Endodermal cell (in vitro differentiated cells): Measurements from ENCODE around the gene PITHD1. TPM values are rescaled to one million over a fixed set of nuclear protein-coding genes. Genes with fewer than 3 reads are reported as not detected.

Experiments
- DNase-seq: peaks from one replicate; pipeline ENCODE4 v3.0.0-alpha.2; 2017
- H3K27ac ChIP-seq: 2 replicates; pipeline ENCODE4 v1.5.1; 2013; ENCODE audit warnings: mild to moderate bottlenecking, low read depth, low read length, moderate library complexity
- H3K27me3 ChIP-seq: 2 replicates; pipeline ENCODE4 v1.6.1; 2013; ENCODE audit warnings: mild to moderate bottlenecking, low read length, moderate library complexity; ENCODE audit not compliant: insufficient read depth, control insufficient read depth, poor library complexity, severe bottlenecking
- H3K36me3 ChIP-seq: 2 replicates; pipeline ENCODE4 v1.7.0; 2013; ENCODE audit warnings: mild to moderate bottlenecking, low read length, moderate library complexity; ENCODE audit not compliant: control insufficient read depth, insufficient read depth
- H3K4me1 ChIP-seq: one replicate; pipeline ENCODE4 v1.7.0; 2013; ENCODE audit warnings: low read length; ENCODE audit not compliant: control insufficient read depth, insufficient read depth
- H3K4me3 ChIP-seq: 2 replicates; pipeline ENCODE4 v1.5.1; 2013; ENCODE audit warnings: mild to moderate bottlenecking, low read length, moderate library complexity
- H3K9ac ChIP-seq: 2 replicates; pipeline ENCODE4 v1.6.1; 2013; ENCODE audit warnings: mild to moderate bottlenecking, low read length, moderate library complexity; ENCODE audit not compliant: poor library complexity, severe bottlenecking; ENCODE audit errors: extremely low read depth
- H3K9me3 ChIP-seq: 2 replicates; pipeline ENCODE4 v1.6.1; 2013; ENCODE audit warnings: mild to moderate bottlenecking, low read length, moderate library complexity; ENCODE audit not compliant: control insufficient read depth
- H3K27ac Mint-ChIP-seq: 2 replicates; pipeline ENCODE4 v1.8.0; 2020; ENCODE audit warnings: mixed read lengths
- H3K27me3 Mint-ChIP-seq: 2 replicates; pipeline ENCODE4 v1.8.0; 2021; ENCODE audit warnings: mild to moderate bottlenecking, mixed read lengths; ENCODE audit not compliant: insufficient read depth
- H3K36me3 Mint-ChIP-seq: 2 replicates; pipeline ENCODE4 v1.8.0; 2020; ENCODE audit warnings: low read depth, mixed read lengths
- H3K4me1 Mint-ChIP-seq: 2 replicates; pipeline ENCODE4 v1.8.0; 2020; ENCODE audit warnings: mixed read lengths
- H3K4me3 Mint-ChIP-seq: 2 replicates; pipeline ENCODE4 v1.8.0; 2020; ENCODE audit warnings: mild to moderate bottlenecking, moderate library complexity, mixed read lengths
- H3K9me3 Mint-ChIP-seq: 2 replicates; pipeline ENCODE4 v1.8.0; 2020; ENCODE audit warnings: mild to moderate bottlenecking, mixed read lengths
- CTCF ChIP-seq: fragments of 200-600 bp; sonication (generic); conservative IDR thresholded peaks from 2 replicates; pipeline ENCODE4 v1.5.0; 2021; ENCODE audit warnings: antibody characterized with exemption, mild to moderate bottlenecking
- WGBS, 2 experiments: methylation state at CpG; one replicate each; pipeline versions ENCODE4 v1.1.5 to v1.1.7; 2013; ENCODE audit warnings: missing lambda C conversion rate in 2 of 2, mixed read lengths in 1 of 2; ENCODE audit not compliant: insufficient coverage in 1 of 2, insufficient read length in 1 of 2; 5-methylcytosine and 5-hydroxymethylcytosine counted together
- total RNA-seq, 2 donors: library from RNA; stranded (reverse); fragmentation: NEBNext Ultra II Directional in 1 of 2; extraction: Animal tissue kit (Norgen Biotek cat#: 25700) in 1 of 2; gene quantifications; 2 replicates in 1 of 2; 3 replicates in 1 of 2; pipeline ENCODE4 v1.2.1, GENCODE V29; 2021

The PITHD1 gene
- total RNA-seq, 2 donors from 2014 or later: 62.5 to 71.3 TPM

GRCh38 chr1:23810818-23811540 is 32.8 kb downstream of the PITHD1 start:
- DNase-seq: peak; percentile 91
- H3K27me3 Mint-ChIP-seq: no peaks in the 10 kb centered on the region

GRCh38 chr1:23814016-23814415 is 35.8 kb downstream of the PITHD1 start:
- DNase-seq: no peak

More at GRCh38 chr1:23810818-23811540, 32.8 kb downstream of the PITHD1 start:
- Mint-ChIP-seq H3K9me3 (no peaks in the 10 kb centered on the region), H3K27ac (no peak overlapping the region), H3K4me3 (no peak overlapping the region), H3K4me1 (peaks cover 2% of the 10 kb centered on the region), H3K36me3 (peaks cover 24% of the 10 kb centered on the region)
- no peak overlapping the region for H3K27ac ChIP-seq
- peaks cover 9% of the 10 kb centered on the region for H3K36me3 ChIP-seq
- 66 to 79% methylated on average over 3 of the region's 3 CpGs for WGBS, 2 experiments
- no peaks in the 10 kb centered on the region for H3K27me3 ChIP-seq
- no peak overlapping the region for H3K9ac ChIP-seq
- no peak overlapping the region for H3K4me3 ChIP-seq
- TF ChIP-seq CTCF: peak; percentile 88
- no peaks in the 10 kb centered on the region for H3K9me3 ChIP-seq
- H3K4me1 ChIP-seq: no peaks in the 10 kb centered on the region

GRCh38 chr1:23816361-23816760 is 38.1 kb downstream of the PITHD1 start:
- Histone ChIP-seq H3K4me3 (no peak overlapping the region), H3K36me3 (peaks cover 20% of the 10 kb centered on the region), H3K9me3 (no peaks in the 10 kb centered on the region), H3K9ac (no peak overlapping the region), H3K27me3 (no peaks in the 10 kb centered on the region), H3K4me1 (no peaks in the 10 kb centered on the region), H3K27ac (no peak overlapping the region)
- 94 to 100% methylated on average over 1 to 3 of the region's 3 CpGs for whole genome bisulfite sequencing, 2 experiments
- H3K36me3 Mint-ChIP-seq: peaks cover 18% of the 10 kb centered on the region
- no peak for TF ChIP-seq CTCF
- H3K27ac Mint-ChIP-seq: no peak overlapping the region
- DNase-seq: no peak
- H3K4me1 Mint-ChIP-seq: no peaks in the 10 kb centered on the region
- H3K4me3 Mint-ChIP-seq: no peak overlapping the region
- no peaks in the 10 kb centered on the region for H3K9me3 Mint-ChIP-seq
- H3K27me3 Mint-ChIP-seq: no peaks in the 10 kb centered on the region

More at GRCh38 chr1:23814016-23814415, 35.8 kb downstream of the PITHD1 start:
- Histone ChIP-seq H3K4me3 (no peak overlapping the region), H3K9ac (no peak overlapping the region), H3K4me1 (no peaks in the 10 kb centered on the region), H3K27me3 (no peaks in the 10 kb centered on the region), H3K36me3 (peaks cover 20% of the 10 kb centered on the region), H3K9me3 (no peaks in the 10 kb centered on the region), H3K27ac (no peak overlapping the region)
- Mint-ChIP-seq H3K4me1 (peaks cover 2% of the 10 kb centered on the region), H3K36me3 (peaks cover 18% of the 10 kb centered on the region), H3K9me3 (no peaks in the 10 kb centered on the region), H3K27me3 (no peaks in the 10 kb centered on the region), H3K27ac (no peak overlapping the region), H3K4me3 (no peak overlapping the region)
- WGBS, 2 experiments: 93 to 98% methylated on average over 4 of the region's 4 CpGs
- no peak for TF ChIP-seq CTCF
